Epithelial cell of proximal tubule (primary cell): ENCODE data around the gene PUS3. TPM values are rescaled to one million over a fixed set of nuclear protein-coding genes. Genes with fewer than 3 reads are reported as not detected.

Experiments used
- DNase-seq: peaks from one replicate; pipeline ENCODE4 v3.0.0-alpha.2; 2011; ENCODE audit warnings: low read depth
- H3K4me3 ChIP-seq: 2 replicates; pipeline ENCODE4 v1.5.1; 2011; ENCODE audit warnings: low read depth, mild to moderate bottlenecking, low read length
- CTCF ChIP-seq: conservative IDR thresholded peaks from 2 replicates; pipeline ENCODE4 v1.5.1; 2012; ENCODE audit warnings: low read depth, mild to moderate bottlenecking, low read length
- total RNA-seq: library from RNA; depleted of rRNA; stranded (reverse); fragments of >200 nt; gene quantifications from 2 replicates; pipeline ENCODE4 v1.2.3, GENCODE V29; 2015

PUS3 gene
- total RNA-seq, 1 donor from 2014 or later, result 7.1 TPM

- TF ChIP-seq CTCF, result no peak
- no peak for DNase-seq
- H3K4me3 ChIP-seq, result no peak overlapping the region
Measured at GRCh38 chr11:125933030-125933813, 30.2 kb upstream of the PUS3 start.

- DNase-seq, result no peak
- no peak overlapping the region for H3K4me3 ChIP-seq
- no peak for TF ChIP-seq CTCF
Measured at GRCh38 chr11:125932301-125932700, 29.3 kb upstream of the PUS3 start.

GRCh38 chr11:125931668-125932067 lies 28.7 kb upstream of the PUS3 start:
- H3K4me3 ChIP-seq, result no peak overlapping the region
- no peak for DNase-seq
- TF ChIP-seq CTCF, result no peak

- no peak for DNase-seq
- no peak for TF ChIP-seq CTCF
- no peak overlapping the region for H3K4me3 ChIP-seq
Measured at GRCh38 chr11:125931116-125931515, 28.1 kb upstream of the PUS3 start.

- no peak for DNase-seq
- no peak for TF ChIP-seq CTCF
- H3K4me3 ChIP-seq, result no peak overlapping the region
Measured at GRCh38 chr11:125930076-125930450, 27.1 kb upstream of the PUS3 start.

- no peak for TF ChIP-seq CTCF
- no peak for DNase-seq
- no peak overlapping the region for H3K4me3 ChIP-seq
Measured at GRCh38 chr11:125929445-125930075, 26.6 kb upstream of the PUS3 start.

- no peak for DNase-seq
- no peak for TF ChIP-seq CTCF
- H3K4me3 ChIP-seq, result no peak overlapping the region
Measured at GRCh38 chr11:125926682-125927081, 23.7 kb upstream of the PUS3 start.
